Measurements from ENCODE around the gene RNF220. TPM values are rescaled to one million over a fixed set of nuclear protein-coding genes. Genes with fewer than 3 reads are reported as not detected.

Gene RNF220
- total RNA-seq, 1 donor from 2014 or later, result 47.1 TPM

DNA sequence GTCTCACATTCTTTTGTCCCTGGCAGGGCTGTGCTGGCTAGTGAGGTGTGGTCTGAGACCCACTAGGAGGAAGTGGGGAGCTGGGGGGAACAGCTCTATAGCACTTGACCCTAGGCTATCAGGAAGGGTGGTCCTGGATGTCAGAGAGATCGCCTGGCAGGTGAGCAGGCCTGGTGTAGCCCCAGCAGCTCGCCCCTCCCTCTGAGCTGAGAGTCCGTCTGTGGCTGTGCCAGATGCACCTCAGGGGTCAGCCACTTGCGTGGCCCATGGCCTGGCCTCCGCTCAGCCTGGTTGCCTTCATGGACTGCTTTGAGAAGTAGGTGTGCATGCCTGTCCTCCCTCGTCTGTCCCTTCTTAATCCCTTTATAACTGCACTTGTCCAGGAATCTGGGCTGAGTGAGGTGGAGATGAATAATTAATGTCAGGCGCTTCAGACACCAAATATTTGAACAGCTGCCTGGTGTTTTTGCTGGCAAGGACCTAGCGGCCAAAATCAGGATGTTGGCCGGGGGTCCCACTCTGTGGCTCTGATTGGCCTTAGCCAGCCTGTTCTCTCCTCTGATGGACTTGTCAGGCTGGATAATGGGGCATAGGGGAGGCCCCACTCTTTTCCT is 238.8 kb downstream of the RNF220 start:
- Mint-ChIP-seq H3K4me1 (ENCODE audit: low read depth, unreplicated experiment) (peaks cover 6% of the 10 kb centered on the region), H3K9me3 (ENCODE audit: unreplicated experiment) (no peaks in the 10 kb centered on the region), H3K27ac (ENCODE audit: unreplicated experiment) (no peak overlapping the region), H3K27me3 (ENCODE audit: low read depth, unreplicated experiment) (no peaks in the 10 kb centered on the region), H3K4me3 (ENCODE audit: unreplicated experiment) (no peak overlapping the region), H3K36me3 (ENCODE audit: low read depth, unreplicated experiment) (peaks cover 19% of the 10 kb centered on the region)
- TF ChIP-seq, protein P1, sequence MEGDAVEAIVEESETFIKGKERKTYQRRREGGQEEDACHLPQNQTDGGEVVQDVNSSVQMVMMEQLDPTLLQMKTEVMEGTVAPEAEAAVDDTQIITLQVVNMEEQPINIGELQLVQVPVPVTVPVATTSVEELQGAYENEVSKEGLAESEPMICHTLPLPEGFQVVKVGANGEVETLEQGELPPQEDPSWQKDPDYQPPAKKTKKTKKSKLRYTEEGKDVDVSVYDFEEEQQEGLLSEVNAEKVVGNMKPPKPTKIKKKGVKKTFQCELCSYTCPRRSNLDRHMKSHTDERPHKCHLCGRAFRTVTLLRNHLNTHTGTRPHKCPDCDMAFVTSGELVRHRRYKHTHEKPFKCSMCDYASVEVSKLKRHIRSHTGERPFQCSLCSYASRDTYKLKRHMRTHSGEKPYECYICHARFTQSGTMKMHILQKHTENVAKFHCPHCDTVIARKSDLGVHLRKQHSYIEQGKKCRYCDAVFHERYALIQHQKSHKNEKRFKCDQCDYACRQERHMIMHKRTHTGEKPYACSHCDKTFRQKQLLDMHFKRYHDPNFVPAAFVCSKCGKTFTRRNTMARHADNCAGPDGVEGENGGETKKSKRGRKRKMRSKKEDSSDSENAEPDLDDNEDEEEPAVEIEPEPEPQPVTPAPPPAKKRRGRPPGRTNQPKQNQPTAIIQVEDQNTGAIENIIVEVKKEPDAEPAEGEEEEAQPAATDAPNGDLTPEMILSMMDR (IDR thresholded peaks at IDR 0.05; ENCODE audit: insufficient read depth, low read depth, low read length), result no peak
- TF ChIP-seq EZH2 (IDR thresholded peaks at IDR 0.05; ENCODE audit: insufficient read depth, low read length), result no peak
- Histone ChIP-seq H3K36me3 (ENCODE audit: insufficient read depth, low read length) (peaks cover 16% of the 10 kb centered on the region), H2AFZ (ENCODE audit: low read depth, low read length) (no peak overlapping the region), H3K27me3 (ENCODE audit: insufficient read depth, low read length) (no peaks in the 10 kb centered on the region), H3K9ac (ENCODE audit: low read length) (no peak overlapping the region), H3K4me1 (ENCODE audit: insufficient read depth, low read length) (peaks cover 9% of the 10 kb centered on the region), H3K9me3 (ENCODE audit: insufficient read depth, low read depth, low read length) (no peaks in the 10 kb centered on the region), H3K4me3 (ENCODE audit: insufficient read depth, low read depth, low read length) (no peak overlapping the region), H3K27ac (ENCODE audit: low read depth, low read length) (no peak overlapping the region), H3K4me2 (ENCODE audit: low read length) (peak overlapping the region; percentile 21), H4K20me1 (ENCODE audit: insufficient read depth, low read length) (peaks cover 61% of the 10 kb centered on the region), H3K79me2 (ENCODE audit: insufficient read depth, low read length) (peaks cover 4% of the 10 kb centered on the region)
- DNase-seq (ENCODE audit: low read depth) (peak; percentile 32), FAIRE-seq (no peak)

DNA sequence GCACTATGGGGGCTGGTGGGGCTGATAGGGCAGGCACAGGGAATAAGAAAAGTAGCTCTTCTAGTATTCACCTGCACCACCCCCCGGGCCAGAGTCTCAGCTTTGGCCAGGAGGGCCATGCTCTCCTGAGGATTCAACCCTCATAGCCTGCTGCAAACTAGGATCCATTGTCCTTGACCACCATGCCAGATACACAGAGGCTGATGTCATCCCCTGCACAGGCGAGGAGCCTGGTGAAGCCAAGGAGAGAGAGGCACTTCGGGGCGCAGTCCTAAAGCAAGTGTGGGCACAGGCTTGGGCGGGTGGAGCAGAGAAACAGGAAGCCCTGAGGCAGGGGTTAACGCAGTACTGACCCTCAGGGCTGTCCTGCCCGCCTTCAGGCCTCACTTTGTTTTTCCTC is 239.8 kb downstream of the RNF220 start:
- no peaks in the 10 kb centered on the region for H3K27me3 ChIP-seq (ENCODE audit: insufficient read depth, low read length)
- H3K4me2 ChIP-seq (ENCODE audit: low read length), result no peak overlapping the region
- no peak overlapping the region for H3K4me3 ChIP-seq (ENCODE audit: insufficient read depth, low read depth, low read length)
- Mint-ChIP-seq H3K4me3 (ENCODE audit: unreplicated experiment) (no peak overlapping the region), H3K27me3 (ENCODE audit: low read depth, unreplicated experiment) (no peaks in the 10 kb centered on the region), H3K9me3 (ENCODE audit: unreplicated experiment) (no peaks in the 10 kb centered on the region), H3K4me1 (ENCODE audit: low read depth, unreplicated experiment) (peaks cover 11% of the 10 kb centered on the region), H3K27ac (ENCODE audit: unreplicated experiment) (no peak overlapping the region), H3K36me3 (ENCODE audit: low read depth, unreplicated experiment) (peaks cover 24% of the 10 kb centered on the region)
- no peak overlapping the region for H3K27ac ChIP-seq (ENCODE audit: low read depth, low read length)
- DNase-seq (ENCODE audit: low read depth), result no peak
- peaks cover 61% of the 10 kb centered on the region for H4K20me1 ChIP-seq (ENCODE audit: insufficient read depth, low read length)
- no peaks in the 10 kb centered on the region for H3K9me3 ChIP-seq (ENCODE audit: insufficient read depth, low read depth, low read length)
- H2AFZ ChIP-seq (ENCODE audit: low read depth, low read length), result no peak overlapping the region
- peaks cover 11% of the 10 kb centered on the region for H3K36me3 ChIP-seq (ENCODE audit: insufficient read depth, low read length)
- TF ChIP-seq EZH2 (IDR thresholded peaks at IDR 0.05; ENCODE audit: insufficient read depth, low read length), result no peak
- TF ChIP-seq, protein P1 (IDR thresholded peaks at IDR 0.05; ENCODE audit: insufficient read depth, low read depth, low read length), result no peak
- H3K4me1 ChIP-seq (ENCODE audit: insufficient read depth, low read length), result peaks cover 9% of the 10 kb centered on the region
- no peak overlapping the region for H3K9ac ChIP-seq (ENCODE audit: low read length)
- no peak for FAIRE-seq
- H3K79me2 ChIP-seq (ENCODE audit: insufficient read depth, low read length), result peaks cover 4% of the 10 kb centered on the region

DNA sequence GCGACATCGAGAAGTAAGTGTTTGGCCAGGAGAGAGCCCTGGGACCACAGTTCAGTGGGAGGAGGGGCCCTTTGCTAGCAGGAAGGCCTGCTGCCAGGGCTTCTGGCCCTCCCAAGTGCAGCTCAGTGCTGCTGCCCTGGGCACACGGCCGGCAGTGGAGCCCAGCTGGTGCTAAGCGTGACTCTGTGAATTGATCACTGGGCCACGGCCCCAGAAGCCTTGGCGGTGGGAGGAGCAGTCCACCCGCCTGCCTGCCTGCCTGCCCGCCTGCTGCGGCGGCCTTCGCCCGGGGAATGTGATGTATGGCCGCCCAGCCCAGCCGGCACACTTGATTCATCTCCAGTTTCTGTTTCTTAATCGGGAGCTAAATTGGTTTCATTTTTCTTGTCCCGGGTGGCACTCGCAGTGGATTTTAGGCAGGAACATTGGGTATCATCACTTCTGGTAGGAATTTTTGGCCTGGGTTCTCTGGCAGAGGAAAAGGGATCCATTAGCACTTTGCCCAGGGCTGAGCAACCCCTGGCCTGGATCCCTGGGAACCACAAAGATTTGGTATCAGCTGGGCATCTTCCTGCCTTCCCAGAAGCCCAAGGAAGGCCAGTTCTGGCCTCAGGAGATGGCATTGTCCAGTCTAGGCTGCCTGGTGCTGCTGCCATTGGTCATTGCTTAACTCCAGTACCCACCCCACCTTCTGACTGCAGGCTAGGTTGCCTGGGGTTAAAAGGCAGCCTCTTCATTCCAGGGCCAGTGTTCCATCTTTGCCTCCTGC is 240.6 kb downstream of the RNF220 start:
- no peak overlapping the region for H3K4me3 ChIP-seq (ENCODE audit: insufficient read depth, low read depth, low read length)
- H3K4me1 ChIP-seq (ENCODE audit: insufficient read depth, low read length), result peaks cover 9% of the 10 kb centered on the region
- H2AFZ ChIP-seq (ENCODE audit: low read depth, low read length), result no peak overlapping the region
- H3K4me1 Mint-ChIP-seq (ENCODE audit: low read depth, unreplicated experiment), result peaks cover 11% of the 10 kb centered on the region
- H3K79me2 ChIP-seq (ENCODE audit: insufficient read depth, low read length), result peaks cover 4% of the 10 kb centered on the region
- peaks cover 61% of the 10 kb centered on the region for H4K20me1 ChIP-seq (ENCODE audit: insufficient read depth, low read length)
- H3K9me3 ChIP-seq (ENCODE audit: insufficient read depth, low read depth, low read length), result no peaks in the 10 kb centered on the region
- TF ChIP-seq EZH2 (IDR thresholded peaks at IDR 0.05; ENCODE audit: insufficient read depth, low read length), result no peak
- TF ChIP-seq, protein P1 (IDR thresholded peaks at IDR 0.05; ENCODE audit: insufficient read depth, low read depth, low read length), result no peak
- H3K9ac ChIP-seq (ENCODE audit: low read length), result no peak overlapping the region
- DNase-seq (ENCODE audit: low read depth) (peak; percentile 42), FAIRE-seq (no peak)
- H3K9me3 Mint-ChIP-seq (ENCODE audit: unreplicated experiment), result no peaks in the 10 kb centered on the region
- no peaks in the 10 kb centered on the region for H3K27me3 Mint-ChIP-seq (ENCODE audit: low read depth, unreplicated experiment)
- H3K4me2 ChIP-seq (ENCODE audit: low read length), result no peak overlapping the region
- H3K27ac Mint-ChIP-seq (ENCODE audit: unreplicated experiment), result no peak overlapping the region
- peak overlapping the region; percentile 27 for H3K4me3 Mint-ChIP-seq (ENCODE audit: unreplicated experiment)
- no peaks in the 10 kb centered on the region for H3K27me3 ChIP-seq (ENCODE audit: insufficient read depth, low read length)
- peaks cover 13% of the 10 kb centered on the region for H3K36me3 ChIP-seq (ENCODE audit: insufficient read depth, low read length)
- H3K27ac ChIP-seq (ENCODE audit: low read depth, low read length), result no peak overlapping the region
- H3K36me3 Mint-ChIP-seq (ENCODE audit: low read depth, unreplicated experiment), result peaks cover 24% of the 10 kb centered on the region

Measured in astrocyte (in vitro differentiated cells and primary cell).